ENCODE data around the gene CCDC51. TPM values are rescaled to one million over a fixed set of nuclear protein-coding genes. Genes with fewer than 3 reads are reported as not detected.

Gene CCDC51
- total RNA-seq, 1 donor: 17.4 TPM

- no peak overlapping the region for H3K4me2 ChIP-seq (ENCODE audit: insufficient read depth, low read length)
- no peaks in the 10 kb centered on the region for H3K79me2 ChIP-seq (ENCODE audit: insufficient read depth, low read length)
- no peak overlapping the region for H2AFZ ChIP-seq (ENCODE audit: low read length)
- TF ChIP-seq, protein P1, sequence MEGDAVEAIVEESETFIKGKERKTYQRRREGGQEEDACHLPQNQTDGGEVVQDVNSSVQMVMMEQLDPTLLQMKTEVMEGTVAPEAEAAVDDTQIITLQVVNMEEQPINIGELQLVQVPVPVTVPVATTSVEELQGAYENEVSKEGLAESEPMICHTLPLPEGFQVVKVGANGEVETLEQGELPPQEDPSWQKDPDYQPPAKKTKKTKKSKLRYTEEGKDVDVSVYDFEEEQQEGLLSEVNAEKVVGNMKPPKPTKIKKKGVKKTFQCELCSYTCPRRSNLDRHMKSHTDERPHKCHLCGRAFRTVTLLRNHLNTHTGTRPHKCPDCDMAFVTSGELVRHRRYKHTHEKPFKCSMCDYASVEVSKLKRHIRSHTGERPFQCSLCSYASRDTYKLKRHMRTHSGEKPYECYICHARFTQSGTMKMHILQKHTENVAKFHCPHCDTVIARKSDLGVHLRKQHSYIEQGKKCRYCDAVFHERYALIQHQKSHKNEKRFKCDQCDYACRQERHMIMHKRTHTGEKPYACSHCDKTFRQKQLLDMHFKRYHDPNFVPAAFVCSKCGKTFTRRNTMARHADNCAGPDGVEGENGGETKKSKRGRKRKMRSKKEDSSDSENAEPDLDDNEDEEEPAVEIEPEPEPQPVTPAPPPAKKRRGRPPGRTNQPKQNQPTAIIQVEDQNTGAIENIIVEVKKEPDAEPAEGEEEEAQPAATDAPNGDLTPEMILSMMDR (IDR thresholded peaks at IDR 0.05; ENCODE audit: extremely low read depth, low read depth, low read length): no peak
- no peak overlapping the region for H3K27ac ChIP-seq (ENCODE audit: low read depth, low read length)
- no peaks in the 10 kb centered on the region for H3K27me3 ChIP-seq (ENCODE audit: insufficient read depth, low read length)
- H3K9me3 ChIP-seq (ENCODE audit: low read depth, low read length): no peaks in the 10 kb centered on the region
- H4K20me1 ChIP-seq (ENCODE audit: insufficient read depth, low read length): no peaks in the 10 kb centered on the region
- no peak overlapping the region for H3K4me3 ChIP-seq (ENCODE audit: insufficient read depth, low read length)
- peak; percentile 45 for DNase-seq (ENCODE audit: insufficient read length, low spot score, missing footprints)
- H3K36me3 ChIP-seq (ENCODE audit: insufficient read depth, low read length): no peaks in the 10 kb centered on the region
- peaks cover 11% of the 10 kb centered on the region for H3K4me1 ChIP-seq (ENCODE audit: insufficient read depth, low read length)
These were observed 34.5 kb downstream of the CCDC51 start for GRCh38 chr3:48405343-48405881.

GRCh38 chr3:48404440-48405342 is 35.2 kb downstream of the CCDC51 start:
- Histone ChIP-seq H3K4me2 (ENCODE audit: insufficient read depth, low read length) (no peak overlapping the region), H3K9me3 (ENCODE audit: low read depth, low read length) (no peaks in the 10 kb centered on the region), H2AFZ (ENCODE audit: low read length) (no peak overlapping the region), H3K27me3 (ENCODE audit: insufficient read depth, low read length) (peaks cover 3% of the 10 kb centered on the region), H4K20me1 (ENCODE audit: insufficient read depth, low read length) (no peaks in the 10 kb centered on the region), H3K36me3 (ENCODE audit: insufficient read depth, low read length) (no peaks in the 10 kb centered on the region), H3K79me2 (ENCODE audit: insufficient read depth, low read length) (no peaks in the 10 kb centered on the region), H3K4me1 (ENCODE audit: insufficient read depth, low read length) (peaks cover 11% of the 10 kb centered on the region), H3K4me3 (ENCODE audit: insufficient read depth, low read length) (no peak overlapping the region), H3K27ac (ENCODE audit: low read depth, low read length) (no peak overlapping the region)
- TF ChIP-seq, protein P1 (IDR thresholded peaks at IDR 0.05; ENCODE audit: extremely low read depth, low read depth, low read length): no peak
- DNase-seq (ENCODE audit: insufficient read length, low spot score, missing footprints): peak; percentile 67

DNA sequence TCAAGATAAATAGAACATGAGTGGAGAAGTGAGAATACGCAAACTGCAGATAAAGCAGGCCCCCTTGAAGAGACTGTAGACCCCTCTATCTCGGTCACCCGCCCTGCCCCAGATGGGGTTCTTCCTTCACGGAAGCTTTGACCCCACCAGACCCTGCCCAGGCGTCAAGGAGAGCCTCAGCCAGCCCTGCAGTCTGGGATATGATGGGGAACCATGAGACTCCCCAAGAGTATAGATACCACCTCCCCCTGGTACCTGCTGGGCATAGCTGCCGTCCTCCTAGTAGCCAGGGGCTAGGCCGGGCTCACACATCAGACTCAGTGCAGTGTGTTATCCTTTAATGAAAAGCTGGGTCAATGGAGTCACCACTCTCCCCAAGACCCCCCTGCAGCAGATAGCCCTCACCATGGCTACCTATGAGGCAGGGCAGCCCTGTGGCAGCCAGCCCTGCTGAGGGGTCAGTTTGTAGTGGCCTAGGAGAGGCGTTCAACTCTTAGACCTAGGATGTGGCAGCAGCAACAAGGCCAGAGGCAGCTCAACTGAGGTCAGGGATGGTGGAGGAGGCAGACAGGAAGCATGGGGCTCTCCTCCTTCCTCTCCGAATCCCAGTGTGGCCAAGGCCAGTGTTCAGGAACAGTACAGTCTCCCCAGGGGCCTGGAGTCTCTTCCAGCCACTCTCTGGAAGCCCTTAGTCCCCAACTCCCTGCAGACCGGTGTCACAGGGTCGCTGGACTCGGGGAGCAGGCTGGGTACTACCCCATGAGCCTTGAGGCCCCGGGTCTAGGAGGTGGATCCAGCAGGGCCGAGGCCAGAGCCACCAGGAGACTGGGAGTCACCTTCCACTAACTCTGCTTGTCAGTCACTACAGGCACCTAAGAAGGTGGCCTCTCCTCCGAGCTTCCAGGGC is 36.1 kb downstream of the CCDC51 start:
- H3K4me2 ChIP-seq (ENCODE audit: insufficient read depth, low read length): no peak overlapping the region
- H3K79me2 ChIP-seq (ENCODE audit: insufficient read depth, low read length): no peaks in the 10 kb centered on the region
- H3K9me3 ChIP-seq (ENCODE audit: low read depth, low read length): no peaks in the 10 kb centered on the region
- peaks cover 12% of the 10 kb centered on the region for H3K27me3 ChIP-seq (ENCODE audit: insufficient read depth, low read length)
- H4K20me1 ChIP-seq (ENCODE audit: insufficient read depth, low read length): no peaks in the 10 kb centered on the region
- H3K27ac ChIP-seq (ENCODE audit: low read depth, low read length): no peak overlapping the region
- no peaks in the 10 kb centered on the region for H3K36me3 ChIP-seq (ENCODE audit: insufficient read depth, low read length)
- H3K4me1 ChIP-seq (ENCODE audit: insufficient read depth, low read length): peaks cover 11% of the 10 kb centered on the region
- TF ChIP-seq, protein P1 (IDR thresholded peaks at IDR 0.05; ENCODE audit: extremely low read depth, low read depth, low read length): no peak
- H3K4me3 ChIP-seq (ENCODE audit: insufficient read depth, low read length): no peak overlapping the region
- peak; percentile 45 for DNase-seq (ENCODE audit: insufficient read length, low spot score, missing footprints)
- H2AFZ ChIP-seq (ENCODE audit: low read length): no peak overlapping the region
